Ishikawa (cell line): Measurements from ENCODE around the gene LIPG.
A peak's percentile ranks its signal among the peaks of the same experiment; 100 is the strongest.

Experiments used
- CREB1 ChIP-seq: IDR thresholded peaks from 2 replicates; pipeline ENCODE4 v1.6.1; 2012; ENCODE audit warnings: low read depth
- EP300 ChIP-seq: IDR thresholded peaks from 2 replicates; pipeline ENCODE4 v1.6.1; 2012; ENCODE audit warnings: borderline replicate concordance

- peak; percentile 83 for TF ChIP-seq EP300
- TF ChIP-seq CREB1 = no peak
These were observed 41.2 kb upstream of the LIPG start for GRCh38 chr18:49520661-49521145.
